ENCODE measurements around the gene AP1M1.

- no peak for TF ChIP-seq POLR2A (IDR thresholded peaks at IDR 0.05)
- TF ChIP-seq, protein P1, sequence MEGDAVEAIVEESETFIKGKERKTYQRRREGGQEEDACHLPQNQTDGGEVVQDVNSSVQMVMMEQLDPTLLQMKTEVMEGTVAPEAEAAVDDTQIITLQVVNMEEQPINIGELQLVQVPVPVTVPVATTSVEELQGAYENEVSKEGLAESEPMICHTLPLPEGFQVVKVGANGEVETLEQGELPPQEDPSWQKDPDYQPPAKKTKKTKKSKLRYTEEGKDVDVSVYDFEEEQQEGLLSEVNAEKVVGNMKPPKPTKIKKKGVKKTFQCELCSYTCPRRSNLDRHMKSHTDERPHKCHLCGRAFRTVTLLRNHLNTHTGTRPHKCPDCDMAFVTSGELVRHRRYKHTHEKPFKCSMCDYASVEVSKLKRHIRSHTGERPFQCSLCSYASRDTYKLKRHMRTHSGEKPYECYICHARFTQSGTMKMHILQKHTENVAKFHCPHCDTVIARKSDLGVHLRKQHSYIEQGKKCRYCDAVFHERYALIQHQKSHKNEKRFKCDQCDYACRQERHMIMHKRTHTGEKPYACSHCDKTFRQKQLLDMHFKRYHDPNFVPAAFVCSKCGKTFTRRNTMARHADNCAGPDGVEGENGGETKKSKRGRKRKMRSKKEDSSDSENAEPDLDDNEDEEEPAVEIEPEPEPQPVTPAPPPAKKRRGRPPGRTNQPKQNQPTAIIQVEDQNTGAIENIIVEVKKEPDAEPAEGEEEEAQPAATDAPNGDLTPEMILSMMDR (IDR thresholded peaks at IDR 0.05) = no peak
Observed at GRCh38 chr19:16265890-16266585, 68.3 kb downstream of the AP1M1 start.
